HG02759 (cell line): ENCODE data around the gene IFT27.

ENCODE experiments used
- ATAC-seq: cut with Tn5 transposase; IDR thresholded peaks from one replicate; pipeline ENCODE4 v1.9.1; 2021; ENCODE audit warnings: mild to moderate bottlenecking, moderate library complexity; ENCODE audit not compliant: unreplicated experiment

IFT27 gene

GRCh38 chr22:36727927-36728488 lies 47.9 kb downstream of the IFT27 start:
- ATAC-seq = no peak

- no peak for ATAC-seq
Measured at GRCh38 chr22:36727110-36727509, 48.8 kb downstream of the IFT27 start.

GRCh38 chr22:36726007-36726380 lies 49.9 kb downstream of the IFT27 start:
- no peak for ATAC-seq

GRCh38 chr22:36725366-36726006 lies 50.4 kb downstream of the IFT27 start:
- ATAC-seq = no peak

- ATAC-seq = no peak
Measured at GRCh38 chr22:36724836-36725235, 51.1 kb downstream of the IFT27 start.

GRCh38 chr22:36722055-36722454 lies 53.9 kb downstream of the IFT27 start:
- no peak for ATAC-seq

- no peak for ATAC-seq
Measured at GRCh38 chr22:36715647-36716046, 60.3 kb downstream of the IFT27 start.

GRCh38 chr22:36714110-36714509 lies 61.8 kb downstream of the IFT27 start:
- no peak for ATAC-seq

- no peak for ATAC-seq
Measured at GRCh38 chr22:36713436-36713835, 62.5 kb downstream of the IFT27 start.
